Glutamatergic neuron (in vitro differentiated cells): ENCODE measurements around the gene ZSWIM1. TPM values are rescaled to one million over a fixed set of nuclear protein-coding genes. Genes with fewer than 3 reads are reported as not detected.
"Not testable (repeated sequence)": the region's sequence is repeated elsewhere in the genome, so short reads cannot be mapped to it uniquely, and the experiment has no call there.

ENCODE experiments used
- DNase-seq: peaks from one replicate; pipeline ENCODE4 v3.0.0; 2022
- H3K27ac Mint-ChIP-seq: one replicate; pipeline ENCODE4 v1.8.0; 2020; ENCODE audit warnings: mild to moderate bottlenecking, mixed read lengths, inconsistent platforms; ENCODE audit not compliant: unreplicated experiment
- H3K27me3 Mint-ChIP-seq: one replicate; pipeline ENCODE4 v1.8.0; 2020; ENCODE audit warnings: mild to moderate bottlenecking, moderate library complexity, mixed read lengths, inconsistent platforms; ENCODE audit not compliant: unreplicated experiment
- H3K36me3 Mint-ChIP-seq: one replicate; pipeline ENCODE4 v1.8.0; 2020; ENCODE audit warnings: mild to moderate bottlenecking, mixed read lengths, inconsistent platforms; ENCODE audit not compliant: unreplicated experiment
- H3K4me1 Mint-ChIP-seq: one replicate; pipeline ENCODE4 v1.8.0; 2020; ENCODE audit warnings: mild to moderate bottlenecking, low read depth, mixed read lengths, inconsistent platforms; ENCODE audit not compliant: unreplicated experiment
- H3K4me3 Mint-ChIP-seq: one replicate; pipeline ENCODE4 v1.8.0; 2020; ENCODE audit warnings: mild to moderate bottlenecking, mixed read lengths, inconsistent platforms; ENCODE audit not compliant: unreplicated experiment
- H3K9me3 Mint-ChIP-seq: one replicate; pipeline ENCODE4 v1.8.0; 2020; ENCODE audit warnings: mild to moderate bottlenecking, moderate library complexity, mixed read lengths, inconsistent platforms; ENCODE audit not compliant: unreplicated experiment
- CTCF ChIP-seq: fragments of 200-600 bp; sonication (generic); IDR thresholded peaks from one replicate; pipeline ENCODE4 v1.5.0; 2021; ENCODE audit not compliant: partially characterized antibody, unreplicated experiment
- total RNA-seq: library from RNA; stranded (reverse); fragmentation: NEBNext Ultra II Directional; extraction: Animal tissue kit (Norgen Biotek cat#: 25700); gene quantifications from one replicate; pipeline ENCODE4 v1.2.1, GENCODE V29; 2021; ENCODE audit not compliant: unreplicated experiment

The ZSWIM1 gene
- total RNA-seq, 1 donor from 2014 or later, result 10.2 TPM

- no peak for DNase-seq
- no peaks in the 10 kb centered on the region for H3K4me1 Mint-ChIP-seq
- H3K36me3 Mint-ChIP-seq, result peaks cover 3% of the 10 kb centered on the region
- no peak overlapping the region for H3K4me3 Mint-ChIP-seq
- H3K27ac Mint-ChIP-seq, result no peak overlapping the region
- no peaks in the 10 kb centered on the region for H3K9me3 Mint-ChIP-seq
- no peak for TF ChIP-seq CTCF
- no peaks in the 10 kb centered on the region for H3K27me3 Mint-ChIP-seq
These were observed 13.2 kb upstream of the ZSWIM1 start for GRCh38 chr20:45867819-45868176.

GRCh38 chr20:45872626-45873025 is 8.4 kb upstream of the ZSWIM1 start:
- H3K4me3 Mint-ChIP-seq, result no peak overlapping the region
- no peaks in the 10 kb centered on the region for H3K9me3 Mint-ChIP-seq
- no peak overlapping the region for H3K27ac Mint-ChIP-seq
- no peaks in the 10 kb centered on the region for H3K4me1 Mint-ChIP-seq
- no peak for TF ChIP-seq CTCF
- no peak for DNase-seq
- peaks cover 4% of the 10 kb centered on the region for H3K27me3 Mint-ChIP-seq
- peaks cover 3% of the 10 kb centered on the region for H3K36me3 Mint-ChIP-seq

GRCh38 chr20:45873409-45874103 is 7.5 kb upstream of the ZSWIM1 start:
- TF ChIP-seq CTCF, result no peak
- no peaks in the 10 kb centered on the region for H3K9me3 Mint-ChIP-seq
- no peak overlapping the region for H3K4me3 Mint-ChIP-seq
- peaks cover 3% of the 10 kb centered on the region for H3K4me1 Mint-ChIP-seq
- DNase-seq, result no peak
- H3K36me3 Mint-ChIP-seq, result peaks cover 3% of the 10 kb centered on the region
- H3K27ac Mint-ChIP-seq, result no peak overlapping the region
- H3K27me3 Mint-ChIP-seq, result peaks cover 4% of the 10 kb centered on the region

- not testable (repeated sequence) for H3K4me1 Mint-ChIP-seq, H3K27me3 Mint-ChIP-seq, H3K4me3 Mint-ChIP-seq, H3K36me3 Mint-ChIP-seq, H3K9me3 Mint-ChIP-seq, H3K27ac Mint-ChIP-seq, DNase-seq
These were observed 6.9 kb upstream of the ZSWIM1 start for GRCh38 chr20:45874104-45874481.

- Mint-ChIP-seq H3K36me3 (peaks cover 3% of the 10 kb centered on the region), H3K27ac (no peak overlapping the region), H3K4me1 (peaks cover 3% of the 10 kb centered on the region), H3K27me3 (peaks cover 4% of the 10 kb centered on the region), H3K9me3 (no peaks in the 10 kb centered on the region), H3K4me3 (no peak overlapping the region)
- TF ChIP-seq CTCF, result no peak
- no peak for DNase-seq
These were observed 6.5 kb upstream of the ZSWIM1 start for GRCh38 chr20:45874576-45874975.
